UCSD-AML1 (cell line): ENCODE data around the gene BCAT1.
"Not testable (repeated sequence)": the region's sequence is repeated elsewhere in the genome, so short reads cannot be mapped to it uniquely, and the experiment has no call there.

Experiments used
- DNase-seq: peaks from one replicate; lab custom pipeline; 2025; ENCODE audit not compliant: unreplicated experiment; lab: John Stamatoyannopoulos, UW

Gene BCAT1

GRCh38 chr12:24960222-24960855, 11.4 kb upstream of the BCAT1 start:
- peak; percentile 54 for DNase-seq

GRCh38 chr12:24956351-24956750, 7.5 kb upstream of the BCAT1 start:
- DNase-seq = not testable (repeated sequence)

- DNase-seq = no peak
Observed at GRCh38 chr12:24955853-24956252, 7.0 kb upstream of the BCAT1 start.

- DNase-seq = no peak
Observed at GRCh38 chr12:24955389-24955788, 6.5 kb upstream of the BCAT1 start.

- no peak for DNase-seq
Observed at GRCh38 chr12:24954261-24954660, 5.4 kb upstream of the BCAT1 start.

- no peak for DNase-seq
Observed at GRCh38 chr12:24952389-24952788, 3.5 kb upstream of the BCAT1 start.

GRCh38 chr12:24950231-24950834, 1.4 kb upstream of the BCAT1 start:
- DNase-seq = no peak

- DNase-seq = peak; percentile 51
Observed at GRCh38 chr12:24948420-24948756, 513 bp downstream of the BCAT1 start.

- no peak for DNase-seq
Observed at GRCh38 chr12:24947541-24948419, 1.1 kb downstream of the BCAT1 start.

GRCh38 chr12:24945845-24946244, 3.1 kb downstream of the BCAT1 start:
- no peak for DNase-seq

- DNase-seq = no peak
Observed at GRCh38 chr12:24945039-24945438, 3.9 kb downstream of the BCAT1 start.

GRCh38 chr12:24944601-24944975, 4.3 kb downstream of the BCAT1 start:
- DNase-seq = no peak

GRCh38 chr12:24943947-24944600, 4.8 kb downstream of the BCAT1 start:
- DNase-seq = no peak

- DNase-seq = no peak
Observed at GRCh38 chr12:24940157-24940556, 8.7 kb downstream of the BCAT1 start.

GRCh38 chr12:24939551-24939950, 9.3 kb downstream of the BCAT1 start:
- not testable (repeated sequence) for DNase-seq

- DNase-seq = no peak
Observed at GRCh38 chr12:24938341-24938740, 10.6 kb downstream of the BCAT1 start.

GRCh38 chr12:24937553-24938244, 11.2 kb downstream of the BCAT1 start:
- no peak for DNase-seq

- no peak for DNase-seq
Observed at GRCh38 chr12:24933694-24934407, 15.1 kb downstream of the BCAT1 start.

GRCh38 chr12:24931666-24932405, 17.1 kb downstream of the BCAT1 start:
- no peak for DNase-seq

- DNase-seq = no peak
Observed at GRCh38 chr12:24929953-24930352, 18.9 kb downstream of the BCAT1 start.
